HG03558 (cell line): Measurements from ENCODE around the gene ZNF576.
"Not testable (repeated sequence)": the region's sequence is repeated elsewhere in the genome, so short reads cannot be mapped to it uniquely, and the experiment has no call there.

Experiments
- ATAC-seq: cut with Tn5 transposase; IDR thresholded peaks from one replicate; pipeline ENCODE4 v1.9.1; 2021; ENCODE audit warnings: moderate number of reproducible peaks; ENCODE audit not compliant: unreplicated experiment; ENCODE audit errors: extremely low read depth

The ZNF576 gene

DNA sequence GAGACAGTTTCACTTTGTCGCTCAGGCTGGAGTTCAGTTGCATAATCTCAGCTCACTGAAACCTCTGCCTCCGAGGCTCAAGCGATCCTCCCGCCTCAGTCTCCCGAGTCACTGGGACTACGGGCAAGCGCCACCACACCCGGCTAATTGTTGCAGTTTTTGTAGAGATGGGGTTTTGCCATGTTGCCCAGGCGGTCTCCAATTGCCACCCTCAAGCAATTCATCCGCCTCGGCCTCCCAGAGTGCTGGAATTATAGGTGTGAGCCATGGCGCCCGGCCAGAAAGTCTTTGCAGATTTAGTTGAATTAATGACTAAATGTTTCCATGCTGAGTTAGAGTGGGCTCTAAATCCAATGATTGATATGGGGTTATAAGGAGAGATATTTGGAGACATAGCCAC is 47.8 kb downstream of the ZNF576 start:
- ATAC-seq = no peak

DNA sequence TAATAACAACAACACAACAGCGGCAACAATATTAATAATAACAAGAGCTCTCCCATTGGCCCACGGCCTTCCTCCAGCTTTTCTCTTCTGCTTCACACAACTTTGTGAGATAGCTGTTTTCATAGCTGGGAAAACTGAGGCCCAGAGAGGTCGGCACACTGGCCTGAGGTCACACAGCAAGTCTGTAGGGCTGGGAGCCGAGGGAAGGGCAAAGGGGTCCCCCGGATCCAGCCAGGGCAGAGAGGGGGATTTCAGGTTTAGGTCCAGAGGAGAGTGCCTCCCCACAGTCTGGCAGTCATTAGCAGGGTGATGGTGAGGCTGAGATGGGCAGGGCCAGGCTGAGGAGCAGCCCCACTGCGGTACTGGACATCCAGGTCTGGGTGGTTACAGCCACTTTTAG is 52.2 kb downstream of the ZNF576 start:
- no peak for ATAC-seq

DNA sequence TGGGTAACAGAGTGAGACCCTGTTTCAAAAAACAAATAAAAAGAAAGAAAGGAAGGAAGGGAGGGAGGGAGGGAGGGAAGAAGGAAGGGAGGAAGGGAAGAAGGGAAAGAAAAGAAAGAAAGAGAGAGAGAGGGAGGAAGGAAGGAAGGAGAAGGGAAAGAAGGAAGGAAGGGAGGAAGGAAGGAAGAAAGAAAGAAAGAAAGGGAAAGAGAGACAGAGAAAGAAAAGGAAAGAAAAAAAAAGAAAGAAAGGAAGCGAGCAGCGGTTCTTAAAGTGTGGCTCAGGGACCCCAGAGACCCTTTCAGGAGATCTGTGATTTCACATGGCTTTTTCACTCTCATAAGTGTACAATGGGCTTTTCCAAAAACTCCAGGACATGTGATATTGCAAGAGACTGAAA is 53.1 kb downstream of the ZNF576 start:
- no peak for ATAC-seq

DNA sequence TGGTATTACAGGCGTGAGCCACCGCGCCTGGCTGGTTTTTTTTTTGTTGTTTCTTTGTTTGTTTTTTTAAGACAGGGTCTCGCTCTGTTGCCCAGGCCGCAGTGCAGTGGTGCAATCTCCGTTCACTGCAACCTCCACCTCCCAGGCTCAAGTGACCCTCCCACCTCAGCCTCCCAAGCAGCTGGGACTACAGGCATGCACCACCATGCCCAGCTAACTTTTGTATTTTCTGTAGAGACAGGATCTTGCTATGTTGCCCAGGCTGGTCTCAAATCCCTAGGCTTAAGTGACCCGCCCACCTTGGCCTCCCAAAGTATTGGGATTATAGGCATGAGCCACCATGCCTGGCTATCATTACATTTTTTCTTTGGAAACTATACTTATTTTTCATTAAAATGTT is 53.9 kb downstream of the ZNF576 start:
- ATAC-seq = not testable (repeated sequence)
